HG02938 (cell line): ENCODE measurements around the gene SLBP.

ENCODE experiments used
- ATAC-seq: cut with Tn5 transposase; IDR thresholded peaks from one replicate; pipeline ENCODE4 v1.9.1; 2021; ENCODE audit warnings: mild to moderate bottlenecking, moderate library complexity; ENCODE audit not compliant: unreplicated experiment

The SLBP gene

DNA sequence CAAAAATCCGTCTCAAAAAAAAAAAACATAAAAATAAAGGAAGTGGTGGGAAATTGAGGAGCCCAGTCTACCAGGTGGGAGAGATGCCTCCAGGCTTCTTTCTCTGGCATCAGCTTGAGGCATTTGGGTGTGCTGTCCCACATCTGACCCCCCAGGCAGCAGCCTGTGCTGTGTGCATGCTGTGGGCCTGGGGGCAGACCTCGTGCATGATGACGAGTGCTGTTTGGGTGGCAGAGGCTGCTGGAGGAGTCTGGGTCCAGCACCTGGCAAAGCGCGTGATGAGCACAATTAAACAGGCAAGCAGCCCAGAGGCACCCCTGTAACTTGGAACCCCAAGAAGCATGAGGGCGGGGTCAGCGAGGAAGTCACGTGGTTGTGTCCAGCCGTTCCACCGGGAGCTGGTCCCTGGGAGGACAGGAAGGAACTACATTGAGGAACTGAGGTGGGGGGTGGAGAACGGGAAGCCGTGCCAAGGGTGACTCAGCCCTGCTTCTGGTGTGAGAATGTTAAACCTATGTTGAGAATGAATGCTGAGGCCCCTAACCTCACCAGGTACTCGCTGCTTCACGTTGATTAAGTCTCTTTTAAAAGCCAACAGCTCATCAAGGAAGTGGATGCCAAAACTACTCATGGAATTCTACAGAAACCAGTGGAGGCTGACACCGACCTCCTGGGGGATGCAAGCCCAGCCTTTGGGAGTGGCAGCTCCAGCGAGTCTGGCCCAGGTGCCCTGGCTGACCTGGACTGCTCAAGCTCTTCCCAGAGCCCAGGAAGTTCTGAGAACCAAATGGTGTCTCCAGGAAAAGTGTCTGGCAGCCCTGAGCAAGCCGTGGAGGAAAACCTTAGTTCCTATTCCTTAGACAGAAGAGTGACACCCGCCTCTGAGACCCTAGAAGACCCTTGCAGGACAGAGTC, 15.3 kb upstream of the SLBP start:
- ATAC-seq: no peak

DNA sequence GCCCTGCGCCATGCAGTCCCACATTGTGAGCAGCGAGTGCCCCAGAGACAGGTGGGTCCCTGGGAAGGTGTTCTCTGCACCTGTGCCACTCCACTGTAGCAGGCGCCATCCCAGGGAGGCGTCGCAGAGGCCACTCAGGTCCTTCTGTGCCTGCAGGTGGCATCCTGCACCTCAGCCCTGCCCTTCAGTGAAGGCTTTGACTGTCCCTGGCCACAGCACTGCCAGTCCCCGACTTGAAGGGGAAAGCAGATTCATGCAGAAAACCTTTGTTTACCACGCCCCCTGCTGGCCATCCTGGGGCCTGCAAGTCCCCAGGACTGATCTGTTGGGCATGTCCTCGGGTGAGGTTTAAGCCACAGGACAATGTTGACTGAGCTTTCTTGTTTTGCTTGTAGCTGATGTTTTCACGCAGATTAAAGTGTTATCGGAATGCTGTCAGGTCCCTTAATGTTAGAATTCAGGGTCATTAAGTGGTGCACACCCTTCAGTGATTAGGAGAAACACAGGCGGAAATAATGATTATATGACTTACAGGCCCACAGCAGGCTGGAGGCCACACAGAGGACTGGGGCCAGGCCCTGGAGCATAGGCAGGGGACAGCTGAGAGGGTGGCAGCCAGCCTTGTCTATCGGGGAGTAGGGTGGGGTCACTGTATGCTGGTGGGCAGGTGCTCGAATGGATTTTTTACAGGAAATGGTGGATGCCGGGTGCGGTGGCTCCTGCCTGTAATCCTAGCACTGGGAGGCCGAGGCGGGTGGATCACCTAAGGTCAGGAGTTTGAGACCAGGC, 14.2 kb upstream of the SLBP start:
- no peak for ATAC-seq

DNA sequence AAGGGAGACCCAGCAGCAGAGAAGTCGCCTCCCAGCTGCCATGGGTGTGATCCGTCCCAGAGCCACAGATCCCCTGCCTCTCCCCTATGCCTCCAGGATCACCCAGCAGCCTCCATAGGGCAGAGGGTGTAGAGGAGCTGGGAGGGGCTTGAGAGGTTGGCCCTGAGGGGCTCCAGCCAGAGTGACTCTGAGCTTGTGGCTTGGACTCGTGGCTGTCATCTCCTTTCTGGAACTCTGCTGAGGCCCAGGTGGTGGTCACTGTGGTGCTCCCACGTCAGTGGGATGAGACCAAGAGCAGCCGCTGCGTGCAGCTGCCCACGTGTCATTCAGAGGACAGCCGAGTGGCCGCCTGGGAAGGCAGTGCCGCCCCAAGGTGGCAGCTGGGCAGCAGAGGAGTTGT, 13.4 kb upstream of the SLBP start:
- no peak for ATAC-seq

DNA sequence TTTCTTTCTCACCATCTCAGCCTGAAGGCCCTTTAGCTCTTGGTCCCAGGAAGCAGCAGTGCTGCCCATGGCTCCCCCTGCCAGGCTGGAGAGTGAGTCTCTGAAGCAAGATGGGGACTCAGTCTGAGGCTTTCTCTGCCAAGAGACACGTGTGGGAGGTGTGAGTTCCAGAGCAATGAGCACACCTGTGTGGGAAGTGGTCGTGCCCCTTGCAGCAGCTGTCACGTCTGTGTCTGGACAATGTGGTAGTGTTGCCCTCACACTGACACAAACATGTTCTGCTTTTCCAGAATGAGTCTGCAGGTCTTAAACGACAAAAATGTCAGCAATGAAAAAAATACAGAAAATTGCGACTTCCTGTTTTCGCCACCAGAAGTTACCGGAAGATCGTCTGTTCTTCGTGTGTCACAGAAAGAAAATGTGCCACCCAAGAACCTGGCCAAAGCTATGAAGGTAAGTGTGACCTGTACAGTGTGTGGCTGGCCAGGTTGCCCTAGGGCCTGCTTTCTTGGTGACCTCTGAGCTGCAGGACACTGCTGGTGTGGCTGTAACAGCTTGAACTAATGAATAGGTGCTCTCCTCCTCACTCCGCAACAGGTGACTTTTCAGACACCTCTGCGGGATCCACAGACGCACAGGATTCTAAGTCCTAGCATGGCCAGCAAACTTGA, 11.1 kb upstream of the SLBP start:
- ATAC-seq: no peak

DNA sequence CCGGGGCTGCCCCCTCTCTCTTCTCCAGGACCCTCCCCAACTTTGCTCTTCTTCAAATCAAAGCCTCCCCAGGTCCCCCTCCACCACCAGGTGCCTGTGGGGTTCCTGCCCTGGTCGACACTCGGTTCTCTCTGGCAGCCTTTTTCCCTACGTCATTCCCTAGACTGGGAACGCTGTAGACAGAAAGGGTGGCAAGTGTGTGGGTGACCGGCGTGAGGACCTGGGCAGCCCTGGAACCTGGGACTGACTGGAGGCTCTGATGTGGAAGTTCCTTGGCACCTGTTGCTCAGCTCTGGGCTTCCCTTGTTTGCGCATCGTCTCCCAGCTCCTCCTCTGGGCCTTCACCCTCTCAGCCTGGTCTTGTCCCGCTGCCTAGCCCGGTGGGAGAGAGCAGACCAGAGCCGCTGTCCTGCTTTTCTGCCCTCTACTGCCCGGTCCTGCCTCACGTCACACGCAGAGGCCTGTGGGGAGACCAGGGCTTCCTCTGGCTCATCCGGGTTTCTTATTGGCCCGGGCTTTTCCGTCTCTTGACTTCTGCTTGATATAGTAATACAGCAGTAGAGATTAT, 10.5 kb upstream of the SLBP start:
- no peak for ATAC-seq

DNA sequence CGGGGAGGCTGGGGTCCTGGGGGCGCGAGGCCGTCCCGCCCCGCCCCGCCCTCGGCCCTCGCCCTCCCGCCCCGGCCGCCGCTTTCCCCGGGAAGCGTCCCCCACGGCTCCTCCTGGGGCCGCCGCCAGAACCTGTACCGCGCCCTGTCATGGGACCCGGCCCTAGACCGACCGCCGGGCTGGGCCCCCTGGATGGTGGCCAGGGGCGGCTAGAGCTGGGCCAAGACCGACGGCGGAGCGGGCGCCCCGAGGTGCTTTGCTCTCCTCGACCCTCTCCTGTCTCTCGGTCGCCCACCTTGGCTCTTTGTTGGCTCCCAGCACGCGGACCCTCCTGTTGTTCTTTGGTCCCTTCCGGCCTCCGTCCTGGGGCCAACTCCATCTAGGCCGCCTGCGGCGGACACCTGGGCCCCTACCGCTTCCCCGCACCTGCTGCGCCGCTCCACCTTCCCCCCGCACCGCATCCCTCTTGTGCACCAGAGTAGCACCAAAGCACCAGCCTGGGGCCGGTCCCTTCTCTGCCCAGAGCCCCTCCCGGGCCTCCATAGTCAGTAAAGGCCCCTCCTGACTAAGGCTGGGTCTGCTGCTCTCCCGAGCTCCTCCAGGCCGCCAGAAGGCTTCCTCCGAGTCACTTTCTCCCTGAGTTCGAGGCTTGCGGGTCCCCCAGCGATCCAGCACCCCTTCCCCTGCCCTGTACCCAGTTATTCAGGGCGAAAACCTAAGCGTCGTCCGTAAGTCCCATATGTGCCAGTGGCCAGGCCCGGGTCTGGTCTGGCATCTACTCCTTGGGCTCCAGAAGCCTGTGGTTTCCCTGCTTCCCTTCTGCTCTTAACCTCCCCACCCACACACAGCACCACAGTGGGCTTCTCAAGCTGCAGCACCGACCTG, 9.8 kb upstream of the SLBP start:
- ATAC-seq: no peak

DNA sequence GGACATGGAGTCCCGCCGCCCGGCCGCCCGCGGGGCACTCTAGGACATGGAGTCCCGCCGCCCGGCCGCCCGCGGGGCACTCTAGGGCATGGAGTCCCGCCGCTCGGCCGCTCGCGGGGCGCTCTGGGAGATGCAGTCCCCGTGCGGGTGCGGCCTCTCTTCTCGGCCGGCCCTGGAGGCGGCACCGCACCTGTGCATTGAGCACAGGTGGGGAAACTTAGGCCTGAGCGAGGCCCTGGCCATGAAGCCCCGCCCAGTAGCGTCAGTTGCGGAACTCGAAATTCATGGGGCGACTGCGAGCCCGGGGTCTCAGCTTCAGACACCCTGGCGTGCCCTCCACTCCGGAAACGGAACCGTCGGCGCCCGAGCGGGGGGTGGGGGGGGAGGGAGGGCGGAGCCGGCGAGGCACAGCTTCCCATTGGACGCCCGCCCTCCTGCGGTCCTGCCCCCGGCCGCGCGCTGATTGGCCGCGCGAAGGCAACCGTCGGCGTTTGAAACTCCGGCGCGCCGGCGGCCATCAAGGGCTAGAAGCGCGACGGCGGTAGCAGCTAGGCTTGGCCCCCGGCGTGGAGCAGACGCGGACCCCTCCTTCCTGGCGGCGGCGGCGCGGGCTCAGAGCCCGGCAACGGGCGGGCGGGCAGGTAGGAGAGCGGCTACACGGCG, 9.0 kb upstream of the SLBP start, which contains the start of the genes TACC3 and TMEM129:
Gene TACC3, plus strand, starts transcription at position 519 of the 663 bp plus-strand sequence. CDS start 1,901 bp downstream, outside the sequence.
Gene TMEM129, minus strand, starts transcription at position 321 of the 663 bp plus-strand sequence. CDS start 486 bp downstream, outside the sequence.
- ATAC-seq: peak; percentile 76

DNA sequence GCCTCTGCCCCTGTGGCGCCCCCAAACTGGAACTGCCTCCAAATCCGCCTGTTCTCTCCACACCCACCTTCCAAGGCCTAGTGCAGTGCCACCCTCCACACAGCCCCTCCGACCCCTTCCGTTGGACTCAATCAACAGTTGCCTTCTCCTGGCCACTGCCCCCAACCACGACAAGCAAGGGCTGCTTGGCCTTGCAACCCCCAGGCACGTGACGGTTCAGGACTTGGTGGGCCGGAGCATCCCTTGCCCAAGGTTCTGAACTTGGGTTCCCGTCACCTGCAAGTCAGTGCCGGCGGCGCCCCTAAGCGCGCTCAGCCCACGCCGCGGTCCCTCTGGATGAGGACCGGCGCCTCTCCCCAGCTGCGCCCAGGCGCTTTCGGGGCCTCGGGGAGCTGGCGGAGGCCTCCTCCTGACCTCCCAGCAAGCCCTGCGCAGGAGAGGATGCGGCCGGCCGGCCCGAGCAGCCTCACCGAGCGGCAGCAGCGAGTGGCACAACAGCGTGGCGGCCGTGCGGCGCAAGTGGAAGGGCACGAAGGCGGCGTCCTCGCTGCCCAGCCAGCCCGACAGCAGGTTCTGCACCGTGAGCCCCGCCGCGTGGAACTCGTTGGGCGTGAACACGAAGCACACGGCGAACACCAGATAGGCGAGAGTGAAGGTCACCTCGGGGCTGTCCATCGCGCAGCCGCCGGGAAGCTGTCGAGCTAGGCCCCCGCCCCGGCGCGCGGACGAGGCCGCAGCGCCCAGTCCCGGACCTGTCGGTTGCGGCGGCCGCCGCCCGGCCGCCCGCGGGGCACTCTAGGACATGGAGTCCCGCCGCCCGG, 8.3 kb upstream of the SLBP start:
- peak; percentile 20 for ATAC-seq

DNA sequence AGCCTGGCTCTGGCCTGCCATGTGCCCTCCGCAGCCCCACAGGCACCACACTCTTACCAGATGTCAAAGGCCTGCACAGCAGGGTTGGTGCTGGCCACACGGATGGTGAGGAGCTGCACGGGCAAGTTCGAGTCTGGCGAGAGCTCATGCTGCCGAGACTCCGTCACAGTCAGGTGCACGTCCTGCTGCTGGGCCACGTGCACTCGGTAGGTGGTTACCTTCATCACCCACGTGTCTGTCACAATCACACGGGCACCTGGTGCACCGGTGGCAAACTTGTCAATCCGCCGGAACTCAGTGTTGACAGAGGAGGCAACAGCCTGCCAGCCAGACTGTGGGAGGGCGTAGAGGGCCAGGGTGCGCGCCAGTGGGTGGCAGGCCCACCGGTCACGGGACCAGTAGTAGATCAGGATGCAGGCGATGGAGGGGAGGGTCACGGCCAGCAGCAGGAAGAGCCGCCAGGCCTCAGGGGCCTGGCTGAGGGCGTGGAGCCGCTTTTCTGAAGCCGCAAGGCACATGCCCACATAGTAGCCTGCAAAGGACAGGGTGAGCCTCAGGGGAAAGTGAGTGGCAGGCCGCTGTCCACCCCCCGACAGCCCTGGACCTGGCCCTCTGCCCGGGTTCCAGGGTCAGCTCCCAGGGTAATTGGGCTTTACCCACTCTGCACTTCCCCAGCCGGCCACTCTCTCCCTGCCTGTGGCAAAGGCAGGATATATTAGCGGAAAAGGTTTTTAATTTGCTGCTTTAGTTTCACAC, 6.2 kb upstream of the SLBP start:
- ATAC-seq: no peak

DNA sequence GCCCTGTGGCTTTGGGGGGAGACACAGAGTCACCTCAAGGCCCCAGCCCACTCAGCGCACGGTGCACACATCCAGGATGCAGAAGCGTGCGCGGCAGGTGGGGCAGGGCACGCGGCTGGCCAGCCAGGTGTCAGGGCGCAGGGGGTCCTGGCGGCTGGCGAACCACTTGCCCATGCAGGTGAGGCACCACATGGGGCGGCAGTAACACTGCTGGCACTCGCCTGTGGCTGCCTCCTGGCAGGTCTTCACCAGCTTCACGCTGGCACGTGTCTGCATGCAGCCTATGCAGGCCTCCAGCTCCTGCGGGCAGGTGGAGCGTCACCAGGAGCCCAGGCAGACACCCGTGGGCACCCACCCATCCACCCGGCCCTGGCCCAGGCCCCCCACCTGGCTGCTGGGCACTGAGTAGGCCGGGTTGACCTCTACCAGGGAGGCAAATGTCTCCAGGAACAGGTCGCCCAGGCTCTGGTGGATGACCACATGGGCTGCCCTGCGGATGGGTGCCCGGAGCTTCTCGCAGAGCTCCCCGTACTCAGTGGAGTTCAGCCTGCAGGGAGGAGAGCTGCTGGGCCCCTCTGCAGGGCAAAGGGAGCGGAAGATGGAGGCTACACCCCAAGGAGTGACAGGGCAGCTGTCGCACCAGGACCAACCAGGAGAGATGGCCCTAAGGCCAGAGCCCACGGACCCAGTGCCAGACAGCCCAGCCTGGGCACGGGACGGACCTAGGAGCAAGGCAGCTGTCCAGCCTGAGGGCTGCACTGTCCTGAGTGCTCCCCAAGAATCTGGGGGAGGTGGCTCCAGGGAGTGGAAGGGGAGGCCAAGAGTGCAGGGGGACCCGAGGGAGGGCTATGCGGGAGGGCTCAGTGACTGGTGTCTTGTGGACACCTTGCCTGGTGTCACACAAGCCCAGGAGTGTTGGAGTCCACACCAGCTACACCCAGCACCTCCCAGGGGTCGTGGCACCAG, 5.3 kb upstream of the SLBP start:
- ATAC-seq: no peak

DNA sequence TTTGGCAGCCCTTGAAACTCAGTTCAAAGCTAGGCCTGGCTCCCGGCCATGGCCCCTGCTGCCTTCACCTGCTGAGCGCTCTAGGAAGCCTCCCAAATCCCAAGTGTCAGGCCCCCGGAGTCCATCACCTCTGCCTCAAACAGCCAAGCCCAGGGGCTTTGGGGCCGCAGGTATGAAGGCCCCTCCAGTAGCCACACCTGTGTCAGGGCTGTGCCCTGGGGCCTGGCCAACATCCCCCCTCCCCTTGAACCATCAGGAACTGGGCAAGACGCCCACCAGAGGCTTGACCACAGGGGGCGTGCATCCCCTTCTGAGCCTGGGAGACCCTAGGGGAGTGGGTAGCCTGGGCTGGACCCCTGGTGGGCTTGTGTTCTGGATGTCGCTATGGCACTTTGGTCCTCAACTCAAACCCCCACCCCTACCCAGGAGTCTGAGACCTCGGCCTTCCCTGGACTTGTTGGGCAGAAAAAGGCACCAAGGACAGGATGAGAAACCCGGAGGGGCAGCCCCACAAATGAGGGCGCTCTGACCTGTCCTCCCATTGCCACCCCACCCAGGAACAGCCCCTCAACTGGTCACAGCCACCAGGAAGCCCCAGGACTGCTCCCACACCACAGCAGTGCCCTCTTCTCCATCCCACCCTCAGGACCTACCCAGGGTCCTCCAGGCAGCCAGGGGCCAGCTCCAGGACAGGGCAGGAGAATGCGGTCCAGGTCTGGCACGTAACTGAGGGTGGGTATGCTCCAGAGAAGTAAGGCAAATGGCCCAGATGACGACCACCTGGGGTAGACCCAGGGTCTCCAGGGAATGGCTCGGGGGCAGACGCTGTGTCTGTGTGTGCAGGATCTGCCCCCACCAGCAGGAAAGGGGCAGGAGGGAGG, 4.2 kb upstream of the SLBP start:
- ATAC-seq: no peak

DNA sequence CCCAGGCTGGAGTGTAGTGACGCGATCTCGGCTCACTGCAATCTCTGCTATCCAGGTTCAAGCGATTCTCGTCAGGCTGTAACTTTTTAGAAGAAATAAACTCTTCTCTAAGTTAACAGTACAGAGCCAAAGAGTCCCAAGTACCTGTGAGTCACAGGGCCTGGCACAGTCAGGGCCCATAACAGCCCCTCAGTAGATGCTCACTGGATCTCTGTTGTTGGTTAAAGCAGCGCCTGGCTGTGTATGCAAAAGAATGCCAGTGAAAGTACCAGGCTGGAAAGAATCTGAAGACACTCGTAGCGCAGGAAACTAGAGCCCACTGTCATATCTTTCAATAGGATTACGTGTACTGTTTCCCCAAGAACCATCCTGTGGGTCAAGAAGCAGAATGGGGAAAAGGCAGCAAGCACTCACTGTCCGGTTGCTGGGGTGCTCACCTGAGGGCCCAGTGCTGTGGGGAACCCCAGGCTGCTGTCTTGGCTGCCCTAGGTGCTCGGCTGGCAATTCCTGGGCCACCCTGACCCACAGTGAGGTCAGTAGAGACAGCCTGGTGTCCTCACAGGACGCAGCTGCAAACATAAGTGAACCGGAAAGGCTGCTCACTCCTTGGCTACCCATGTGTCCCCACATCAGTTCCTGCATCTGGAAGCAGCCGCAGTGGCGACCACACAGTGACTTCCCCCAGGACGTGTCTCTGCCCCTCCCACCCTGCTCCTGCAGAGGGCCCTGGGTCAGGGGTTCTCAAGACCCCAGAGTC, 3.1 kb upstream of the SLBP start:
- no peak for ATAC-seq

DNA sequence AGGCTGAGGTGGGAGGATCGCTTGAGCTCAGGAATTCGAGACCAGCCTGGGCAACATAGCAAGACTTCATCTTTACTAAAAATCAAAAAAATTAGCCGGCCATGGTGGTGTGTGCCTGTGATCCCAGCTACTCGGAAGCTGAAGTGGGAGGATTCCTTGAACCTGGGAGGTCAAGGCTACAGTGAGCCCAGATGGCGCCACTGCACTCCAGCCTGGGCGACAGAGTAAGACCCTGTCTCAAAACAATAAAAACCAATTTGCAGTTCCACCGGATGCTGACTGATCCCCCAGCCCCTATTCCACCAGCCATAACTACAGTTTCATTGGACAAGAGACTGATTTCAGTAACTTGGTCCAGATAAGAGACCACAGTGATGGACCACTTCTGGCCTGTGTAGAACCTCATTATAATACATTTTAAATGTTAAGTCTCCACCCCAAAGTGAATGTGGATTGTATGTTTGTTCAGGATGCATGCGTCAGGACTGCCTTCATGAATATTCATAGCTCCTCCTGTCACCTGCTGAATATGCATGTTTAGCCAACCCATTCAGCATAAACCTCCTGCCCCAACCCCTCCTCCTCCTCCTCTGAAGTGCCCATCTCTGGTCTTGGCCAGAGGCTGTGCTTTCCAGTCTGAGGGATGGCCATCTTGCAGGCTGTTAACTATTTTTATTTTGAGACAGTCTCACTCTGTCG, 2.3 kb upstream of the SLBP start:
- ATAC-seq: no peak
